Measurements from ENCODE around the gene WDR62. TPM values are rescaled to one million over a fixed set of nuclear protein-coding genes. Genes with fewer than 3 reads are reported as not detected.

The WDR62 gene
- polyA plus RNA-seq, 1 donor from 2014 or later, result 0.35 TPM

DNA sequence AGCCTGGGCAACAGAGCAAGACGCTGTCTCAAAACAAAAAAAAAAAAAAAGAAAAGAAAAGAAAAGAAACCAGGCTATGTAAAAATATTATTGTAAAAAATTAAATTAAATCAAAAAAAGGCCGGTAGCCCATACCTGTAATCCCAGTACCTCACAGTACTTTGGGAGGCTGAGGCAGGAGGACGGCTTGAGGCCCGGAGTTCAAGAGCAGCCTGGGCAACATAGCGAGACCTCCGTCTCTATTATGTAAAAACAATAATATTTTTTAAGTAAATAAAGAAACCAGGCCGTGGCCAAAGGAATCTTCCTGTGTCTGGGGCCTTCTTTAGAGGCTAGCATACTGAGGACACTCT is 84.4 kb downstream of the WDR62 start:
- Histone ChIP-seq H3F3A (ENCODE audit: insufficient read depth, low read length, poor library complexity, severe bottlenecking) (no peaks in the 10 kb centered on the region), H3K9me3 (ENCODE audit: low read length) (no peaks in the 10 kb centered on the region), H3K4me2 (ENCODE audit: low read length) (peak overlapping the region; percentile 97), H3K36me3 (ENCODE audit: insufficient read depth, low read length) (no peaks in the 10 kb centered on the region), H2AFZ (ENCODE audit: low read depth, low read length) (peak overlapping the region; percentile 67), H3K4me3 (ENCODE audit: low read length) (peak overlapping the region; percentile 98), H3K9ac (ENCODE audit: low read length) (peak overlapping the region; percentile 92), H3K79me2 (replicated peaks; ENCODE audit: insufficient read depth, low read length) (peaks cover 9% of the 10 kb centered on the region), H3K9me2 (ENCODE audit: insufficient read depth, low read length) (no peaks in the 10 kb centered on the region), H4K20me1 (ENCODE audit: insufficient read depth) (no peaks in the 10 kb centered on the region), H3K27ac (ENCODE audit: low read length) (peak overlapping the region; percentile 89), H3K27me3 (ENCODE audit: insufficient read depth, low read depth, low read length) (no peaks in the 10 kb centered on the region)
- TF ChIP-seq EP300 (conservative IDR thresholded peaks at IDR 0.05; ENCODE audit: poor library complexity, severe bottlenecking) (no peak), RAD21 (conservative IDR thresholded peaks at IDR 0.05) (no peak), SMC3 (conservative IDR thresholded peaks at IDR 0.05; ENCODE audit: poor library complexity) (no peak), POLR2AphosphoS5 (IDR thresholded peaks at IDR 0.05) (no peak), MXI1 (conservative IDR thresholded peaks at IDR 0.05; ENCODE audit: poor library complexity, severe bottlenecking) (no peak), TAF1 (IDR thresholded peaks at IDR 0.05; ENCODE audit: low read depth) (no peak), EZH2 (IDR thresholded peaks at IDR 0.05; ENCODE audit: borderline replicate concordance, insufficient read depth, low read length, poor library complexity, severe bottlenecking) (no peak)
- TF ChIP-seq, protein P1, sequence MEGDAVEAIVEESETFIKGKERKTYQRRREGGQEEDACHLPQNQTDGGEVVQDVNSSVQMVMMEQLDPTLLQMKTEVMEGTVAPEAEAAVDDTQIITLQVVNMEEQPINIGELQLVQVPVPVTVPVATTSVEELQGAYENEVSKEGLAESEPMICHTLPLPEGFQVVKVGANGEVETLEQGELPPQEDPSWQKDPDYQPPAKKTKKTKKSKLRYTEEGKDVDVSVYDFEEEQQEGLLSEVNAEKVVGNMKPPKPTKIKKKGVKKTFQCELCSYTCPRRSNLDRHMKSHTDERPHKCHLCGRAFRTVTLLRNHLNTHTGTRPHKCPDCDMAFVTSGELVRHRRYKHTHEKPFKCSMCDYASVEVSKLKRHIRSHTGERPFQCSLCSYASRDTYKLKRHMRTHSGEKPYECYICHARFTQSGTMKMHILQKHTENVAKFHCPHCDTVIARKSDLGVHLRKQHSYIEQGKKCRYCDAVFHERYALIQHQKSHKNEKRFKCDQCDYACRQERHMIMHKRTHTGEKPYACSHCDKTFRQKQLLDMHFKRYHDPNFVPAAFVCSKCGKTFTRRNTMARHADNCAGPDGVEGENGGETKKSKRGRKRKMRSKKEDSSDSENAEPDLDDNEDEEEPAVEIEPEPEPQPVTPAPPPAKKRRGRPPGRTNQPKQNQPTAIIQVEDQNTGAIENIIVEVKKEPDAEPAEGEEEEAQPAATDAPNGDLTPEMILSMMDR (IDR thresholded peaks at IDR 0.05; ENCODE audit: poor library complexity, severe bottlenecking), result no peak
- TF ChIP-seq, protein P2, sequence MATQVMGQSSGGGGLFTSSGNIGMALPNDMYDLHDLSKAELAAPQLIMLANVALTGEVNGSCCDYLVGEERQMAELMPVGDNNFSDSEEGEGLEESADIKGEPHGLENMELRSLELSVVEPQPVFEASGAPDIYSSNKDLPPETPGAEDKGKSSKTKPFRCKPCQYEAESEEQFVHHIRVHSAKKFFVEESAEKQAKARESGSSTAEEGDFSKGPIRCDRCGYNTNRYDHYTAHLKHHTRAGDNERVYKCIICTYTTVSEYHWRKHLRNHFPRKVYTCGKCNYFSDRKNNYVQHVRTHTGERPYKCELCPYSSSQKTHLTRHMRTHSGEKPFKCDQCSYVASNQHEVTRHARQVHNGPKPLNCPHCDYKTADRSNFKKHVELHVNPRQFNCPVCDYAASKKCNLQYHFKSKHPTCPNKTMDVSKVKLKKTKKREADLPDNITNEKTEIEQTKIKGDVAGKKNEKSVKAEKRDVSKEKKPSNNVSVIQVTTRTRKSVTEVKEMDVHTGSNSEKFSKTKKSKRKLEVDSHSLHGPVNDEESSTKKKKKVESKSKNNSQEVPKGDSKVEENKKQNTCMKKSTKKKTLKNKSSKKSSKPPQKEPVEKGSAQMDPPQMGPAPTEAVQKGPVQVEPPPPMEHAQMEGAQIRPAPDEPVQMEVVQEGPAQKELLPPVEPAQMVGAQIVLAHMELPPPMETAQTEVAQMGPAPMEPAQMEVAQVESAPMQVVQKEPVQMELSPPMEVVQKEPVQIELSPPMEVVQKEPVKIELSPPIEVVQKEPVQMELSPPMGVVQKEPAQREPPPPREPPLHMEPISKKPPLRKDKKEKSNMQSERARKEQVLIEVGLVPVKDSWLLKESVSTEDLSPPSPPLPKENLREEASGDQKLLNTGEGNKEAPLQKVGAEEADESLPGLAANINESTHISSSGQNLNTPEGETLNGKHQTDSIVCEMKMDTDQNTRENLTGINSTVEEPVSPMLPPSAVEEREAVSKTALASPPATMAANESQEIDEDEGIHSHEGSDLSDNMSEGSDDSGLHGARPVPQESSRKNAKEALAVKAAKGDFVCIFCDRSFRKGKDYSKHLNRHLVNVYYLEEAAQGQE (IDR thresholded peaks at IDR 0.05; ENCODE audit: borderline replicate concordance), result no peak

DNA sequence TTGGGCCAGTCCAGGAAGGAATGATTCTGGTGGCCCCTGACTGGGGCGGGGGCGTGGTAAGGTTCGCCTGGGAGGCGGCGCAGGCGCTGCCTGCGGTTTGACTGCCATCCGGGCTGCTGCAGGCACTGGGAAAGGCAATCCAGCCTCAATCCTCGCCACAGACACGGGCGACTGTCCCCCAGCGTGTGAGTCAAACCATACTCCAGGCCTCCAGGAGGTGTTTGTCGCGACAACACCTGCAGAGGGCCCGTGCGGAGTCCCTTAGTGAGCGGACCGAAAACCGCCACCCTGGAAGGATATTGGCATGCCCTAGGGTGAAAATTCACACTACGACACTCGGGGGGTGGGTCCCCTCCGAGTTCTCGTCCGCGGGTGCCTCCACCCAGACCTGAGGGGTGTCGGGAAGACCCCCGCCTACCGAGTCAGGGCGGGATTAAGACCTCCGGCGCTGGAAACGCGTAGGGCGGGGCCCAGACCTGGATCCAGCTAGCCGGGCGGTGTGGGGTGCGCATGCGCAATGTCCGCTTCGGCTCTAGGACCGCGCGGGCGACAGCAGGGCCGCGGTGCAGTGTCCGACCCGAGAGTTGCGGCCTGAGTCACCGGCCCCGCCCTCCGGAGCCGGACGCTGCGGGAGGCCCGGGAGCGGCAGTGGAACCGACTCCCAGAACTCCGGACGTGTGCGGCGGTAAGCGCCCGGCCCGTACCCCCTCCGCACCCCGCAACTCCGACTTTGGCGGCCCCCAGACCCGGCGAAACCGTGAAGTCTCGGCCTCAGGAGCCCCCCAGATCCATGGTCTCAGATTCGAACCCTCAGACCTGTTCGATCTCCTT is 85.0 kb downstream of the WDR62 start, which contains the start of gene CAPNS1:
Gene CAPNS1, plus strand, starts transcription at position 594 of the 831 bp plus-strand sequence. CDS start 946 bp downstream, outside the sequence.
- no peaks in the 10 kb centered on the region for H3F3A ChIP-seq (ENCODE audit: insufficient read depth, low read length, poor library complexity, severe bottlenecking)
- H2AFZ ChIP-seq (ENCODE audit: low read depth, low read length), result peak within 1 kb of the TSS; percentile 76
- no peak for TF ChIP-seq EZH2 (IDR thresholded peaks at IDR 0.05; ENCODE audit: borderline replicate concordance, insufficient read depth, low read length, poor library complexity, severe bottlenecking)
- peak; percentile 56 for TF ChIP-seq EP300 (conservative IDR thresholded peaks at IDR 0.05; ENCODE audit: poor library complexity, severe bottlenecking)
- TF ChIP-seq, protein P2 (IDR thresholded peaks at IDR 0.05; ENCODE audit: borderline replicate concordance), result no peak
- peak; percentile 49 for TF ChIP-seq SMC3 (conservative IDR thresholded peaks at IDR 0.05; ENCODE audit: poor library complexity)
- TF ChIP-seq, protein P1 (IDR thresholded peaks at IDR 0.05; ENCODE audit: poor library complexity, severe bottlenecking), result peak; percentile 66
- peak; percentile 33 for TF ChIP-seq RAD21 (conservative IDR thresholded peaks at IDR 0.05)
- peak; percentile 75 for TF ChIP-seq POLR2AphosphoS5 (IDR thresholded peaks at IDR 0.05)
- TF ChIP-seq TAF1 (IDR thresholded peaks at IDR 0.05; ENCODE audit: low read depth), result peak; percentile 53
- peak; percentile 55 for TF ChIP-seq MXI1 (conservative IDR thresholded peaks at IDR 0.05; ENCODE audit: poor library complexity, severe bottlenecking)
- H4K20me1 ChIP-seq (ENCODE audit: insufficient read depth), result no peaks in the 10 kb centered on the region
- H3K27me3 ChIP-seq (ENCODE audit: insufficient read depth, low read depth, low read length), result no peaks in the 10 kb centered on the region
- H3K9ac ChIP-seq (ENCODE audit: low read length), result peak within 1 kb of the TSS; percentile 92
- H3K27ac ChIP-seq (ENCODE audit: low read length), result peak within 1 kb of the TSS; percentile 89
- peaks cover 9% of the 10 kb centered on the region for H3K79me2 ChIP-seq (replicated peaks; ENCODE audit: insufficient read depth, low read length)
- peak within 1 kb of the TSS; percentile 98 for H3K4me3 ChIP-seq (ENCODE audit: low read length)
- peak within 1 kb of the TSS; percentile 97 for H3K4me2 ChIP-seq (ENCODE audit: low read length)
- no peaks in the 10 kb centered on the region for H3K9me3 ChIP-seq (ENCODE audit: low read length)
- peaks cover 2% of the 10 kb centered on the region for H3K36me3 ChIP-seq (ENCODE audit: insufficient read depth, low read length)
- no peaks in the 10 kb centered on the region for H3K9me2 ChIP-seq (ENCODE audit: insufficient read depth, low read length)

All from neural cell (in vitro differentiated cells).